H1 (cell line): ENCODE measurements around the gene ARNT2. TPM values are rescaled to one million over a fixed set of nuclear protein-coding genes. Genes with fewer than 3 reads are reported as not detected.

Experiments used
- CTCF ChIA-PET: fragments of 300-600 bp; sonication (Branson Sonifier 250); formaldehyde crosslinking; loops from one replicate; lab custom pipeline; 2021; ENCODE audit not compliant: partially characterized antibody; lab: Charles Lee
- POLR2A ChIA-PET: fragments of 300-600 bp; sonication (Branson Sonifier 250); formaldehyde crosslinking; loops from one replicate; lab custom pipeline; 2021; ENCODE audit warnings: inconsistent platforms; ENCODE audit not compliant: partially characterized antibody; lab: Charles Lee
- DNase-seq, 2 experiments: peaks; one replicate each; pipeline versions ENCODE4 v3.0.0 to v3.0.0-alpha.2; 2010 to 2022; ENCODE audit warnings: low spot score in 2 of 2, low read depth in 1 of 2, mixed read lengths in 1 of 2
- FAIRE-seq: peaks from 2 replicates; lab custom pipeline; 2011; peaks lifted over from hg19 to GRCh38; lab: Jason Lieb, UNC
- H2AFZ ChIP-seq: 2 replicates; pipeline ENCODE4 v1.8.1; 2012; ENCODE audit warnings: low read length, inconsistent platforms
- H2AK5ac ChIP-seq: 2 replicates; pipeline ENCODE4 v1.6.1; 2013; ENCODE audit warnings: low read depth, low read length
- H2BK120ac ChIP-seq: replicated peaks from 2 replicates; pipeline ENCODE3; 2013; ENCODE audit warnings: low read depth, low read length, inconsistent platforms
- H2BK12ac ChIP-seq: 2 replicates; pipeline ENCODE4 v1.6.1; 2013; ENCODE audit warnings: low read depth, low read length
- H2BK15ac ChIP-seq: 2 replicates; pipeline ENCODE4 v1.6.1; 2013; ENCODE audit warnings: low read length
- H2BK20ac ChIP-seq: 2 replicates; pipeline ENCODE4 v1.6.1; 2013; ENCODE audit warnings: low read length
- H2BK5ac ChIP-seq: 2 replicates; pipeline ENCODE4 v1.6.1; 2013; ENCODE audit warnings: low read depth, low read length
- H3K14ac ChIP-seq: 2 replicates; pipeline ENCODE4 v1.6.1; 2013; ENCODE audit warnings: inconsistent platforms; ENCODE audit not compliant: insufficient read length
- H3K18ac ChIP-seq: 2 replicates; pipeline ENCODE4 v1.6.1; 2013; ENCODE audit warnings: low read length; ENCODE audit errors: extremely low read depth
- H3K23ac ChIP-seq: 2 replicates; pipeline ENCODE4 v1.6.1; 2013; ENCODE audit warnings: inconsistent platforms; ENCODE audit not compliant: insufficient read length
- H3K23me2 ChIP-seq: 2 replicates; pipeline ENCODE4 v1.6.1; 2013; ENCODE audit warnings: low read depth, low read length
- H3K27ac ChIP-seq: 2 replicates; pipeline ENCODE4 v1.6.1; 2011; ENCODE audit warnings: low read depth, low read length, inconsistent platforms
- H3K27me3 ChIP-seq, 4 experiments: replicated peaks in 1 of 4; 1 replicate in 1 of 4; 2 replicates in 3 of 4; pipeline versions ENCODE4 v1.6.1 to v1.8.1; 2011 to 2013; ENCODE audit warnings: low read length in 3 of 4, mild to moderate bottlenecking in 3 of 4, inconsistent platforms in 2 of 4, mixed read lengths in 2 of 4, moderate library complexity in 1 of 4; ENCODE audit not compliant: control insufficient read depth in 3 of 4, insufficient read depth in 3 of 4; ENCODE audit errors: extremely low read depth in 1 of 4
- H3K36me3 ChIP-seq, 4 experiments: 2 replicates each; pipeline versions ENCODE4 v1.6.1 to v1.8.1; 2011 to 2013; ENCODE audit warnings: mild to moderate bottlenecking in 4 of 4, low read length in 3 of 4, moderate library complexity in 2 of 4, control low read depth in 1 of 4, inconsistent platforms in 1 of 4; ENCODE audit not compliant: insufficient read depth in 4 of 4, control insufficient read depth in 2 of 4
- H3K4ac ChIP-seq: replicated peaks from 2 replicates; pipeline ENCODE3; 2013; ENCODE audit warnings: low read length, low read depth, mixed read lengths, inconsistent platforms; ENCODE audit not compliant: insufficient read length
- H3K4me1 ChIP-seq, 4 experiments: replicated peaks in 1 of 4; 1 replicate in 1 of 4; 2 replicates in 3 of 4; pipeline versions ENCODE4 v1.6.1 to v1.8.1; 2011 to 2013; ENCODE audit warnings: low read length in 3 of 4, inconsistent platforms in 2 of 4, mixed read lengths in 1 of 4; ENCODE audit not compliant: insufficient read depth in 4 of 4, control insufficient read depth in 3 of 4
- H3K4me2 ChIP-seq, 2 experiments: 2 replicates each; pipeline versions ENCODE4 v1.6.1 to v1.8.1; 2011 to 2013; ENCODE audit warnings: low read depth in 2 of 2, low read length in 2 of 2, control low read depth in 1 of 2, inconsistent platforms in 1 of 2, mild to moderate bottlenecking in 1 of 2; ENCODE audit not compliant: insufficient read depth in 1 of 2
- H3K4me3 ChIP-seq, 4 experiments: fragments of 200-600, 300-600 bp in 1 of 4; sonication (generic), shearing (Covaris generic), sonication (Bioruptor Twin) in 1 of 4; 2 replicates each; pipeline versions ENCODE4 v1.5.1 to v1.8.1; 2011 to 2016; ENCODE audit warnings: low read length in 4 of 4, low read depth in 3 of 4, control low read depth in 2 of 4, inconsistent platforms in 2 of 4, mild to moderate bottlenecking in 2 of 4, mixed read lengths in 1 of 4, moderate library complexity in 1 of 4; ENCODE audit not compliant: insufficient read depth in 2 of 4; ENCODE audit errors: extremely low read depth in 1 of 4
- H3K56ac ChIP-seq: replicated peaks from 2 replicates; pipeline ENCODE3; 2013; ENCODE audit warnings: low read depth, mild to moderate bottlenecking, mixed read lengths, low read length, inconsistent platforms; ENCODE audit not compliant: insufficient read length
- H3K79me1 ChIP-seq: 2 replicates; pipeline ENCODE4 v1.6.1; 2013; ENCODE audit warnings: low read depth, low read length, control low read depth
- H3K79me2 ChIP-seq, 2 experiments: 2 replicates each; pipeline versions ENCODE4 v1.6.1 to v1.8.1; 2012 to 2013; ENCODE audit warnings: low read length in 2 of 2, mild to moderate bottlenecking in 2 of 2, inconsistent platforms in 1 of 2; ENCODE audit not compliant: insufficient read depth in 2 of 2, control insufficient read depth in 1 of 2
- H3K9ac ChIP-seq, 4 experiments: replicated peaks in 1 of 4; 1 replicate in 1 of 4; 2 replicates in 3 of 4; pipeline versions ENCODE4 v1.6.1 to v1.8.1; 2011 to 2013; ENCODE audit warnings: low read depth in 3 of 4, low read length in 3 of 4, control low read depth in 2 of 4, mild to moderate bottlenecking in 2 of 4, moderate library complexity in 2 of 4, inconsistent platforms in 1 of 4; ENCODE audit errors: extremely low read depth in 1 of 4
- H3K9me3 ChIP-seq, 2 experiments: 2 replicates each; pipeline versions ENCODE4 v1.6.1 to v1.8.1; 2012 to 2013; ENCODE audit warnings: mild to moderate bottlenecking in 2 of 2, moderate library complexity in 2 of 2, control low read depth in 1 of 2, inconsistent platforms in 1 of 2, low read depth in 1 of 2, low read length in 1 of 2, mixed read lengths in 1 of 2; ENCODE audit not compliant: insufficient read depth in 2 of 2
- H4K20me1 ChIP-seq, 2 experiments: replicated peaks in 1 of 2; 2 replicates each; pipeline versions ENCODE3 to v1.8.1; 2011 to 2013; ENCODE audit warnings: inconsistent platforms in 2 of 2, low read length in 2 of 2, mild to moderate bottlenecking in 1 of 2; ENCODE audit not compliant: insufficient read depth in 2 of 2, control insufficient read depth in 1 of 2
- H4K5ac ChIP-seq: 2 replicates; pipeline ENCODE4 v1.6.1; 2013; ENCODE audit warnings: low read length, low read depth, mixed read lengths, inconsistent platforms; ENCODE audit not compliant: insufficient read length
- H4K8ac ChIP-seq: 2 replicates; pipeline ENCODE4 v1.8.0; 2013; ENCODE audit warnings: mild to moderate bottlenecking, moderate library complexity, low read length, inconsistent platforms; ENCODE audit not compliant: insufficient read depth; ENCODE audit errors: extremely low read depth
- H4K91ac ChIP-seq: replicated peaks from 2 replicates; pipeline ENCODE3; 2013; ENCODE audit warnings: low read length, mixed read lengths, inconsistent platforms; ENCODE audit not compliant: insufficient read length
- EP300 ChIP-seq, 2 experiments: IDR thresholded peaks; 1 replicate in 1 of 2; 2 replicates in 1 of 2; pipeline ENCODE4 v1.6.1; 2011 to 2012; ENCODE audit warnings: low read depth in 2 of 2, low read length in 2 of 2, mild to moderate bottlenecking in 2 of 2, borderline replicate concordance in 1 of 2, inconsistent platforms in 1 of 2, moderate library complexity in 1 of 2
- HDAC2 ChIP-seq, 2 experiments: fragments of 300-600 bp in 1 of 2; sonication (generic) in 1 of 2; IDR thresholded peaks; 2 replicates each; pipeline ENCODE4 v1.6.1; 2011 to 2012; ENCODE audit warnings: low read depth in 2 of 2, low read length in 2 of 2, mild to moderate bottlenecking in 2 of 2, moderate library complexity in 2 of 2, borderline replicate concordance in 1 of 2, inconsistent platforms in 1 of 2
- RXRA ChIP-seq: IDR thresholded peaks from 2 replicates; pipeline ENCODE4 v1.6.1; 2011; ENCODE audit warnings: low read depth, mild to moderate bottlenecking, low read length, moderate library complexity; ENCODE audit not compliant: insufficient read depth
- SAP30 ChIP-seq: fragments of 300-600 bp; sonication (generic); IDR thresholded peaks from 2 replicates; pipeline ENCODE4 v1.7.1; 2012; ENCODE audit warnings: low read length, moderate library complexity, mild to moderate bottlenecking, inconsistent platforms; ENCODE audit not compliant: insufficient read depth, insufficient replicate concordance
- SIX5 ChIP-seq: IDR thresholded peaks from 2 replicates; pipeline ENCODE4 v1.6.1; 2011; ENCODE audit warnings: mild to moderate bottlenecking, low read depth, low read length
- TCF12 ChIP-seq: IDR thresholded peaks from 2 replicates; pipeline ENCODE4 v1.6.1; 2011; ENCODE audit warnings: low read depth, mild to moderate bottlenecking, low read length
- WGBS, 2 experiments: shearing (Covaris generic) in 1 of 2; methylation state at CpG; one replicate each; pipeline versions ENCODE4 v1.1.6 to v1.1.7; 2013 to 2015; ENCODE audit warnings: low lambda C conversion rate in 2 of 2, mixed read lengths in 2 of 2, inconsistent platforms in 1 of 2, low coverage in 1 of 2, missing lambda C conversion rate in 1 of 2; ENCODE audit not compliant: insufficient replicate concordance in 2 of 2, insufficient coverage in 1 of 2, insufficient read length in 1 of 2; ENCODE audit errors: extremely low coverage in 1 of 2, missing lambda C conversion rate in 1 of 2; 5-methylcytosine and 5-hydroxymethylcytosine counted together
- polyA plus RNA-seq, 7 experiments: library from polyadenylated mRNA; depleted of rRNA in 3 of 7; stranded (reverse) in 5 of 7; unstranded in 2 of 7; fragments of >200 nt in 5 of 7; fragments of 200-250 nt in 2 of 7; gene quantifications; 1 replicate in 5 of 7; 2 replicates in 1 of 7; 4 replicates in 1 of 7; pipeline versions ENCODE4 v1.2.1 to v1.2.3, GENCODE V29; 2011 to 2013; ENCODE audit warnings: missing spikeins in 2 of 7, mixed read lengths in 2 of 7
- total RNA-seq: library from RNA; stranded (reverse); fragmentation: NEBNext Ultra II Directional; extraction: Animal tissue kit (Norgen Biotek cat#: 25700); gene quantifications from 2 replicates; pipeline ENCODE4 v1.2.1, GENCODE V29; 2021

Gene ARNT2
- total and polyA plus RNA-seq, 2 of the 8 experiments (the other 6 are each of a cell fraction or from before 2014, with no cell fraction given) = 9.5 to 14.6 TPM

- Histone ChIP-seq H2BK20ac (no peak overlapping the region), H4K8ac (no peak overlapping the region), H2BK120ac (no peak overlapping the region), H3K23ac (no peak overlapping the region), H4K20me1 (peaks cover 0 to 15% of the 10 kb centered on the region in 2 experiments), H3K9me3 (no peaks in the 10 kb centered on the region), H2BK15ac (no peak overlapping the region), H3K23me2 (peaks cover 13% of the 10 kb centered on the region; the same call in 1 of the 2 replicates), H3K27me3 (peaks cover 0 to 2% (median 0%) of the 10 kb centered on the region in 4 experiments; a peak in 1 of 7 replicates), H3K14ac (no peak overlapping the region), H3K4me2 (no peak overlapping the region), H2BK12ac (no peak overlapping the region), H3K36me3 (no peaks in the 10 kb centered on the region; a peak in 1 of 8 replicates), H3K4ac (no peak overlapping the region), H2AFZ (no peak overlapping the region), H2AK5ac (no peak overlapping the region), H3K9ac (no peak overlapping the region), H2BK5ac (no peak overlapping the region), H3K4me1 (peaks cover 0 to 6% (median 4%) of the 10 kb centered on the region in 4 experiments; a peak in 3 of 7 replicates), H4K5ac (no peak overlapping the region), H4K91ac (no peak overlapping the region), H3K56ac (no peak overlapping the region), H3K79me2 (no peaks in the 10 kb centered on the region; a peak in 1 of 4 replicates), H3K4me3 (no peak overlapping the region), H3K79me1 (peaks cover 8% of the 10 kb centered on the region), H3K18ac (no peak overlapping the region), H3K27ac (no peak overlapping the region)
- no peak for TF ChIP-seq SIX5
- no peak for TF ChIP-seq HDAC2 (IDR thresholded peaks at IDR 0.05; ENCODE audit: borderline replicate concordance in 1 of 2, low read depth in 2 of 2, low read length in 2 of 2)
- no peak for TF ChIP-seq RXRA
- no peak for TF ChIP-seq TCF12
- no peak for TF ChIP-seq SAP30
- TF ChIP-seq EP300 (IDR thresholded peaks at IDR 0.05; ENCODE audit: borderline replicate concordance in 1 of 2, low read depth in 2 of 2, low read length in 2 of 2) = no peak
- POLR2A ChIA-PET = no interaction called here
- CTCF ChIA-PET = interaction anchor here (1.5 kb wide), 1 partner anchor 10 kb away, joined by 3 read pairs; no protein-coding TSS in a partner anchor
- 81% methylated on average over 3 of the region's 3 CpGs; no CpG with 5 or more reads in 1 of the 2 experiments for WGBS, 2 experiments
- DNase-seq (no peak), FAIRE-seq (no peak)
Measured at GRCh38 chr15:80441041-80441440, 36.9 kb downstream of the ARNT2 start.
